ENCODE results near the gene GUCY1B1.

GUCY1B1 gene

DNA sequence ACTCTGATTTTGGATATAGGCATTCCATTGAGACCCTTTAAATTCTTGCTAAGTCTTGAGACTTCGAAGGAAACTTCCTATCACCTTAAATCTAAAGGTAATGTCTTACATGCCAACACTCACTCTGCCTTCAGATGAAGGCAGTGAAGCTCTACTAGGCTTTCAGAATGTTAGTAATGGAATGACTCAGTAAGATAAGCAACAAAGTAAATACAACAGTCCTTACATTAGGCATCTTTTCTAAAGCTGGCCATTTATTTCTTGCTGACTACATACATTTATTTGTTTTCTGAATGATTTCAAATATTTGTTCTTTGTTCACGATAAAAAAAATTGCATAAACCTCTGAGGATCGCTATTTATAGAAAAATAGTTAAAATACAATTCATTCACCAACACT is 63.8 kb downstream of the GUCY1B1 start:
- TF ChIP-seq, protein P1, sequence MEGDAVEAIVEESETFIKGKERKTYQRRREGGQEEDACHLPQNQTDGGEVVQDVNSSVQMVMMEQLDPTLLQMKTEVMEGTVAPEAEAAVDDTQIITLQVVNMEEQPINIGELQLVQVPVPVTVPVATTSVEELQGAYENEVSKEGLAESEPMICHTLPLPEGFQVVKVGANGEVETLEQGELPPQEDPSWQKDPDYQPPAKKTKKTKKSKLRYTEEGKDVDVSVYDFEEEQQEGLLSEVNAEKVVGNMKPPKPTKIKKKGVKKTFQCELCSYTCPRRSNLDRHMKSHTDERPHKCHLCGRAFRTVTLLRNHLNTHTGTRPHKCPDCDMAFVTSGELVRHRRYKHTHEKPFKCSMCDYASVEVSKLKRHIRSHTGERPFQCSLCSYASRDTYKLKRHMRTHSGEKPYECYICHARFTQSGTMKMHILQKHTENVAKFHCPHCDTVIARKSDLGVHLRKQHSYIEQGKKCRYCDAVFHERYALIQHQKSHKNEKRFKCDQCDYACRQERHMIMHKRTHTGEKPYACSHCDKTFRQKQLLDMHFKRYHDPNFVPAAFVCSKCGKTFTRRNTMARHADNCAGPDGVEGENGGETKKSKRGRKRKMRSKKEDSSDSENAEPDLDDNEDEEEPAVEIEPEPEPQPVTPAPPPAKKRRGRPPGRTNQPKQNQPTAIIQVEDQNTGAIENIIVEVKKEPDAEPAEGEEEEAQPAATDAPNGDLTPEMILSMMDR (IDR thresholded peaks at IDR 0.05; ENCODE audit: borderline replicate concordance, insufficient read depth, low read depth, low read length), result no peak

DNA sequence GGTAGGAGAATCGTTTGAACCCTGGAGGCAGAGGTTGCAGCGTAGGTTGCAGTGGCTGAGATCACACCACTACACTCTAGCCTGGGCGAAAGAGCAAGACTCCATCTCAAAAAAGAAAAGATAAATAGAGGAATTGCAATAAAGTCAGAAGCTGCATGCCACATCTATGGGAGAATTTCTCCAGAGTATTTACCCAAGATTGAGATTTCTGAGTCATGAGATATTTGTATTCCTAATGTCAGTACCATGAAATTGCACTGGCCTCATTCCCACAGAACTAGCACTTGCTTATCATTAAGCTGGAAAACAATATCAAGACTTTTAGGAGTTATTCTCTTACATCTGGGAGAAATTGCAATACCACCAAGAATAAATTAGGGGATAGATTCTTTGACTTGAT is 69.8 kb downstream of the GUCY1B1 start:
- H3K4me3 ChIP-seq (ENCODE audit: low read depth, low read length), result no peak overlapping the region
- TF ChIP-seq, protein P1 (IDR thresholded peaks at IDR 0.05; ENCODE audit: borderline replicate concordance, insufficient read depth, low read depth, low read length), result no peak

More for the DNA sequence above, 63.8 kb downstream of the GUCY1B1 start:
- H3K4me3 ChIP-seq (ENCODE audit: low read depth, low read length), result no peak overlapping the region

DNA sequence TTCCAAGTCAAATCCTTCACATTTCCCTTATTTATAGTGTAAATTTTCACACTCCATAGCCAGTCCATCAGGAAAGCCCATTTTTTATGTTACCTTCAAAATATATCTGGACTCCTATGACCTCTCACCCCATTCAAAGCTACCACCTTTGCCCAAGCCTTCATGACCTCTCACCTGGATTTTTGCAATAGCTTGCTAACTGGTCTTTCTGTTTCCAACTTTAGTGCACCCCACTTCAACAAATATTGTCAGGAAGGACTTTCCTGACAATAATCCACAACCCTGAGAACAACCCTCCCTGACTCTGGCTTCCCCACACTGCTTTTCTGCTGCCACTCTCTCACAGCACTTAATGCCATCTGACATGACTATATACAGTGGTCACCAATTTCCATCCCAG is 73.8 kb downstream of the GUCY1B1 start:
- TF ChIP-seq, protein P1 (IDR thresholded peaks at IDR 0.05; ENCODE audit: borderline replicate concordance, insufficient read depth, low read depth, low read length), result no peak

DNA sequence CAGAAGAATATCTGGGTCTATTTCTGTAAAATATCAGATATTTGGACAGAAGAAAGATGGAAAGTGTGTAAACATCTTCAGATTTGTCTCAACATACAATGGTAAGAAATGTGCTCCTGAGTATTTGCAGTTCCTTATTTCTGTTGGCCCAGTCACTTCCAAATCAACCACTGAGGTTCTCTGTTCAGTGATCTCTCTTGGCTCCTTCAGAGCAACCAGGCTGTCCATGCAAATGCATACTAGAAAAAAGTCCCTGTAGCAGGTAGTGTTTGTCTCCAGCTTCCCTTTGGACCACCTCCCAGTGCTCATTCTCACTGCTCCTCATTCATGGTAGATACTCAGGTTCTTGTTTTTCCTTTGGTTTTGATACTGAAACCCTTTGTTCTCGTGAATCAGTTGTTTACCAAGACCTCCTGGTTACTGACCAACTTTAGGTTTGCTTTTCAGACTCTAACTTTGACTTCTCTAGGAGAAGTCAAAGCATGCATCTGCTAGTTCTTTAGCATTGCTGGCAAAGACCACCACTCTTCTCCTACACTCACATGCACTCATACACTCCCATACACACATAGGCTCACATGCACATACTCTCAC is 78.5 kb downstream of the GUCY1B1 start:
- H3K4me3 ChIP-seq (ENCODE audit: low read depth, low read length), result no peak overlapping the region
- TF ChIP-seq, protein P1 (IDR thresholded peaks at IDR 0.05; ENCODE audit: borderline replicate concordance, insufficient read depth, low read depth, low read length), result no peak

More for the DNA sequence above, 73.8 kb downstream of the GUCY1B1 start:
- H3K4me3 ChIP-seq (ENCODE audit: low read depth, low read length), result no peak overlapping the region

DNA sequence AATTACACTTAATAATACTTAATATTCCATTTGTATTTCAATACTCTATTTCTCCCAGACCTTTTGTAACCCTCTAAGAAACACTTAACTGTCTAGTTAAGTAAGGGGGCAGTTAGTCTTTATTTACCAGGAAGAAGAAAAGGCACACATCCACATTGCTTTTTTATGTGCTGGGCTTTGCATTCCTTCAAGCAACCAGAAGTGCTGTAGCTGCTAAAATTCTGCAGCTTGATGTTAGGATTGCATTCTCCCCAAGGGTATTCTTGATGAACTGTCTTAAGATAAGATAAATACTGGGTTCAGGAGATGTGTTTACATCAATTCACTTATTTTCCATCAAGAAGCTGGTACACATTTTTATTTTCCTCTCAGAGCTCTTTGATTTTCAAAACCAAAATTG is 83.3 kb downstream of the GUCY1B1 start:
- TF ChIP-seq, protein P1 (IDR thresholded peaks at IDR 0.05; ENCODE audit: borderline replicate concordance, insufficient read depth, low read depth, low read length), result no peak
- H3K4me3 ChIP-seq (ENCODE audit: low read depth, low read length), result no peak overlapping the region

DNA sequence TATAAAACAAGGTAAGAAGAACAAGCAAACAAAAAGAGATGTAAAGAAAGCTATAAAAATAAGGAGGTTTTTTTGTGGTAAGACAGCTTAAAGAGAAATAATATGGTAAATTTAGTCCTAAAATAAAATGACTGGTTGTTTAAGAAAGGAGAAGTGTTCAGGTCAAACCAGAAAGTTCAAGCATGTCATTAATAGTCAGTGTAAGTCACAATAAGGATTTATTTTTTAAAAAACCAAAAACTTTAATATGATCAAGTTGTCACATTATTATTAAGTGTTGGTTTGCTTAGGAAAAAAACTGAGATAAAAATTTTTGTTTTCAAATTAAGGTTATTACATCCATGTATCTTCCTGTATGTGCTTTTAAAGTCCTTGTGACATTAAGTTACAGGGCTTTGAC is 88.1 kb downstream of the GUCY1B1 start:
- H3K4me3 ChIP-seq (ENCODE audit: low read depth, low read length), result no peak overlapping the region
- TF ChIP-seq, protein P1 (IDR thresholded peaks at IDR 0.05; ENCODE audit: borderline replicate concordance, insufficient read depth, low read depth, low read length), result no peak

DNA sequence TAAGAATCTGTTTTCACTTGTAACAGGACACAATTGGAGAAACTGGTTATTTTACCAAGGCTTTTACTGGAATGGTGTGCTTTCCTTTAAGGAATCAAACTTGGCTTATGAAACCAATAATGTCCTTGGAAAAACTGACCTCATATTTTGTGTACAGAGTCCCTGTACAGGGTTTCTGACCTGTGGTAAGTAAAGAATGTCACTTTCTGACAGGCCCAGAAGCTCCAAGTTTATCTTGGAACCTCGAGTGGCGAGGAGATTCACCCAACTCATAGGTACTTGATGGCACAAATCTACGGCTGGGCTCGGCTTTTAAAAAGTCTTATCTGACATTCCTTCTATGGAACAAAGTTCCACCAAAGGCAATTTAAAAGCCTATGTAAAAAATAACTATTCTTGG is 90.2 kb downstream of the GUCY1B1 start:
- H3K4me3 ChIP-seq (ENCODE audit: low read depth, low read length), result no peak overlapping the region
- TF ChIP-seq, protein P1 (IDR thresholded peaks at IDR 0.05; ENCODE audit: borderline replicate concordance, insufficient read depth, low read depth, low read length), result no peak

Measured in GM12875 (cell line).